ENCODE measurements around the gene COL4A6.
"Not testable (repeated sequence)": the region's sequence is repeated elsewhere in the genome, so short reads cannot be mapped to it uniquely, and the experiment has no call there.

COL4A6 gene

GRCh38 chrX:108396188-108396891 is 41.9 kb downstream of the COL4A6 start:
- H3K36me3 ChIP-seq (replicated peaks; ENCODE audit: insufficient read depth, low read length) = no peaks in the 10 kb centered on the region
- H3K4me2 ChIP-seq (ENCODE audit: low read depth, low read length) = no peak overlapping the region
- no peak overlapping the region for H3K4me3 ChIP-seq (ENCODE audit: low read length)
- no peaks in the 10 kb centered on the region for H3K9me3 ChIP-seq (replicated peaks; ENCODE audit: insufficient read depth, low read length)
- H3K27me3 ChIP-seq (replicated peaks; ENCODE audit: insufficient read depth, low read length) = no peaks in the 10 kb centered on the region
- H3K27ac ChIP-seq (ENCODE audit: low read length) = no peak overlapping the region
- no peaks in the 10 kb centered on the region for H4K20me1 ChIP-seq (ENCODE audit: insufficient read depth, low read length)
- no peaks in the 10 kb centered on the region for H3K9me2 ChIP-seq (replicated peaks; ENCODE audit: insufficient read depth, low read length)
- no peak for DNase-seq
- no peak for TF ChIP-seq EZH2 (optimal IDR thresholded peaks at IDR 0.05; ENCODE audit: low read depth, low read length)
- no peak for TF ChIP-seq EZH2phosphoT487 (IDR thresholded peaks at IDR 0.05; ENCODE audit: low read length)
- no peak for TF ChIP-seq CTCF (IDR thresholded peaks at IDR 0.05; ENCODE audit: low read length)
- H3K4me1 ChIP-seq (ENCODE audit: low read length) = no peaks in the 10 kb centered on the region
- no peaks in the 10 kb centered on the region for H3F3A ChIP-seq (ENCODE audit: insufficient read depth, low read length)
- H3K79me2 ChIP-seq (ENCODE audit: low read length) = no peaks in the 10 kb centered on the region
- no peak overlapping the region for H3K9ac ChIP-seq (ENCODE audit: low read length)
- H2AFZ ChIP-seq (ENCODE audit: low read length) = no peak overlapping the region

- not testable (repeated sequence) for H2AFZ ChIP-seq (ENCODE audit: low read length); H3K9me2 ChIP-seq (replicated peaks; ENCODE audit: insufficient read depth, low read length); H3K36me3 ChIP-seq (replicated peaks; ENCODE audit: insufficient read depth, low read length); H3K9ac ChIP-seq (ENCODE audit: low read length); H3K4me2 ChIP-seq (ENCODE audit: low read depth, low read length); H3K27me3 ChIP-seq (replicated peaks; ENCODE audit: insufficient read depth, low read length); H3K4me3 ChIP-seq (ENCODE audit: low read length); H4K20me1 ChIP-seq (ENCODE audit: insufficient read depth, low read length); H3K27ac ChIP-seq (ENCODE audit: low read length); H3F3A ChIP-seq (ENCODE audit: insufficient read depth, low read length); H3K4me1 ChIP-seq (ENCODE audit: low read length); H3K79me2 ChIP-seq (ENCODE audit: low read length); DNase-seq; H3K9me3 ChIP-seq (replicated peaks; ENCODE audit: insufficient read depth, low read length)
Observed at GRCh38 chrX:108390976-108391717, 47.1 kb downstream of the COL4A6 start.

- Histone ChIP-seq H3K9me3 (replicated peaks; ENCODE audit: insufficient read depth, low read length) (no peaks in the 10 kb centered on the region), H3K27ac (ENCODE audit: low read length) (no peak overlapping the region), H3K4me3 (ENCODE audit: low read length) (no peak overlapping the region), H3K4me1 (ENCODE audit: low read length) (no peaks in the 10 kb centered on the region), H2AFZ (ENCODE audit: low read length) (no peak overlapping the region), H3K79me2 (ENCODE audit: low read length) (no peaks in the 10 kb centered on the region), H3K9ac (ENCODE audit: low read length) (no peak overlapping the region), H3K36me3 (replicated peaks; ENCODE audit: insufficient read depth, low read length) (no peaks in the 10 kb centered on the region), H3F3A (ENCODE audit: insufficient read depth, low read length) (no peaks in the 10 kb centered on the region), H4K20me1 (ENCODE audit: insufficient read depth, low read length) (no peaks in the 10 kb centered on the region), H3K4me2 (ENCODE audit: low read depth, low read length) (no peak overlapping the region), H3K27me3 (replicated peaks; ENCODE audit: insufficient read depth, low read length) (no peaks in the 10 kb centered on the region), H3K9me2 (replicated peaks; ENCODE audit: insufficient read depth, low read length) (no peaks in the 10 kb centered on the region)
- TF ChIP-seq EZH2phosphoT487 (IDR thresholded peaks at IDR 0.05; ENCODE audit: low read length) (no peak), CTCF (IDR thresholded peaks at IDR 0.05; ENCODE audit: low read length) (no peak), EZH2 (optimal IDR thresholded peaks at IDR 0.05; ENCODE audit: low read depth, low read length) (no peak)
- DNase-seq = no peak
Observed at GRCh38 chrX:108384783-108385182, 53.4 kb downstream of the COL4A6 start.

- TF ChIP-seq EZH2 (optimal IDR thresholded peaks at IDR 0.05; ENCODE audit: low read depth, low read length) (no peak), EZH2phosphoT487 (IDR thresholded peaks at IDR 0.05; ENCODE audit: low read length) (no peak), CTCF (IDR thresholded peaks at IDR 0.05; ENCODE audit: low read length) (no peak)
- Histone ChIP-seq H3K36me3 (replicated peaks; ENCODE audit: insufficient read depth, low read length) (no peaks in the 10 kb centered on the region), H3K27ac (ENCODE audit: low read length) (no peak overlapping the region), H4K20me1 (ENCODE audit: insufficient read depth, low read length) (no peaks in the 10 kb centered on the region), H3K4me3 (ENCODE audit: low read length) (no peak overlapping the region), H3K27me3 (replicated peaks; ENCODE audit: insufficient read depth, low read length) (no peaks in the 10 kb centered on the region), H3K9me2 (replicated peaks; ENCODE audit: insufficient read depth, low read length) (no peaks in the 10 kb centered on the region), H3F3A (ENCODE audit: insufficient read depth, low read length) (no peaks in the 10 kb centered on the region), H3K9me3 (replicated peaks; ENCODE audit: insufficient read depth, low read length) (no peaks in the 10 kb centered on the region), H3K4me1 (ENCODE audit: low read length) (no peaks in the 10 kb centered on the region), H3K4me2 (ENCODE audit: low read depth, low read length) (no peak overlapping the region), H3K79me2 (ENCODE audit: low read length) (no peaks in the 10 kb centered on the region), H3K9ac (ENCODE audit: low read length) (no peak overlapping the region), H2AFZ (ENCODE audit: low read length) (no peak overlapping the region)
- DNase-seq = no peak
Observed at GRCh38 chrX:108380222-108380621, 58.0 kb downstream of the COL4A6 start.

- not testable (repeated sequence) for H4K20me1 ChIP-seq (ENCODE audit: insufficient read depth, low read length); H3K36me3 ChIP-seq (replicated peaks; ENCODE audit: insufficient read depth, low read length); H3K4me2 ChIP-seq (ENCODE audit: low read depth, low read length); DNase-seq; H3K9me2 ChIP-seq (replicated peaks; ENCODE audit: insufficient read depth, low read length); H3F3A ChIP-seq (ENCODE audit: insufficient read depth, low read length); H3K9me3 ChIP-seq (replicated peaks; ENCODE audit: insufficient read depth, low read length); H3K79me2 ChIP-seq (ENCODE audit: low read length); H3K4me1 ChIP-seq (ENCODE audit: low read length); H3K9ac ChIP-seq (ENCODE audit: low read length); H2AFZ ChIP-seq (ENCODE audit: low read length); H3K27ac ChIP-seq (ENCODE audit: low read length); H3K4me3 ChIP-seq (ENCODE audit: low read length); H3K27me3 ChIP-seq (replicated peaks; ENCODE audit: insufficient read depth, low read length)
Observed at GRCh38 chrX:108376821-108377220, 61.4 kb downstream of the COL4A6 start.
